IPS-20b (cell line): Measurements from ENCODE around the gene TMEM119.
"Not testable (repeated sequence)": the region's sequence is repeated elsewhere in the genome, so short reads cannot be mapped to it uniquely, and the experiment has no call there.

ENCODE experiments used
- H3K27ac ChIP-seq: one replicate; pipeline ENCODE4 v1.5.1; 2013; ENCODE audit warnings: low read length
- H3K27me3 ChIP-seq: 2 replicates; pipeline ENCODE4 v1.6.1; 2013; ENCODE audit warnings: mild to moderate bottlenecking, low read length, inconsistent platforms; ENCODE audit not compliant: insufficient read depth
- H3K36me3 ChIP-seq: 2 replicates; pipeline ENCODE4 v1.6.1; 2013; ENCODE audit warnings: low read depth, mild to moderate bottlenecking, inconsistent platforms, low read length, moderate library complexity; ENCODE audit not compliant: insufficient read depth
- H3K4me1 ChIP-seq: 2 replicates; pipeline ENCODE4 v1.6.1; 2013; ENCODE audit warnings: mild to moderate bottlenecking, control low read depth, inconsistent platforms, low read length, moderate library complexity; ENCODE audit not compliant: insufficient read depth
- H3K4me3 ChIP-seq: 2 replicates; pipeline ENCODE4 v1.5.1; 2013; ENCODE audit warnings: mild to moderate bottlenecking, low read length, inconsistent platforms
- H3K9ac ChIP-seq: 2 replicates; pipeline ENCODE4 v1.6.1; 2013; ENCODE audit warnings: low read depth, mild to moderate bottlenecking, inconsistent platforms, low read length, moderate library complexity
- H3K9me3 ChIP-seq: 2 replicates; pipeline ENCODE4 v1.6.1; 2013; ENCODE audit warnings: mild to moderate bottlenecking, low read depth, low read length, inconsistent platforms; ENCODE audit not compliant: insufficient read depth

The TMEM119 gene

DNA sequence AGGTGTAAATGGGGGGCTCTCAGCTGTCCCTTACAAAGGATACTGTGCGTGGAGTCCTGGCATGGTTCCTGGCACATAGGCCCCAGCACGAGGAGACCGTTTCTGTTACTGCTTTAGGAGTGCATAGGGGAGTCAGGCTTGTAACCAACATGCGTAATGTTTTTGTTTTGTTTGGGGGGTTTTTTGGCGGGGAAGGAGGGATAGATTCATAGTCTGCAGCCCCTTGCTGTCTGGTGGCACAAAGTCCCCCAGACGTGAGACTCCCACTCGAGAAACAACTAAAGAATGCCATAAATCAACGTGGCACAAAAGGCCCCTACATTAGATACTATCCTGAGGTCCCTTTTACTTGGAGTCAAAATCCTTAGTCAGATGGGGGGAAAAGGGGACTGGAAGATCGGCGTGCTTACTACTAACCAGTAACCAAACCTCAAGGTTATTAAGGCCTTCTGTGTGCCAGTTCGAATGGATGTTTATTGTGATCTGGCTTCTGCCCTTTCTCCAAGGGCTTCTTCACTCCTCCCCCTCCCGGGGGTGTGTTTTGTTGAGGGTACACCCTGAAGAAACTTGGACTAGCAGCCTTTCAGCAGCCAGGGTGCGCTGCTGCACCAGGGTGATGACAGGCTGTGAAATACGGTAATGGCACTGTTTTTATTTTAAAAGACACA is 34.6 kb downstream of the TMEM119 start:
- Histone ChIP-seq H3K9me3 (no peaks in the 10 kb centered on the region), H3K27ac (peak overlapping the region; percentile 8), H3K4me1 (no peaks in the 10 kb centered on the region), H3K36me3 (peaks cover 47% of the 10 kb centered on the region), H3K27me3 (no peaks in the 10 kb centered on the region), H3K9ac (peak overlapping the region; percentile 85; the same call in 1 of the 2 replicates), H3K4me3 (peak overlapping the region; percentile 98)

DNA sequence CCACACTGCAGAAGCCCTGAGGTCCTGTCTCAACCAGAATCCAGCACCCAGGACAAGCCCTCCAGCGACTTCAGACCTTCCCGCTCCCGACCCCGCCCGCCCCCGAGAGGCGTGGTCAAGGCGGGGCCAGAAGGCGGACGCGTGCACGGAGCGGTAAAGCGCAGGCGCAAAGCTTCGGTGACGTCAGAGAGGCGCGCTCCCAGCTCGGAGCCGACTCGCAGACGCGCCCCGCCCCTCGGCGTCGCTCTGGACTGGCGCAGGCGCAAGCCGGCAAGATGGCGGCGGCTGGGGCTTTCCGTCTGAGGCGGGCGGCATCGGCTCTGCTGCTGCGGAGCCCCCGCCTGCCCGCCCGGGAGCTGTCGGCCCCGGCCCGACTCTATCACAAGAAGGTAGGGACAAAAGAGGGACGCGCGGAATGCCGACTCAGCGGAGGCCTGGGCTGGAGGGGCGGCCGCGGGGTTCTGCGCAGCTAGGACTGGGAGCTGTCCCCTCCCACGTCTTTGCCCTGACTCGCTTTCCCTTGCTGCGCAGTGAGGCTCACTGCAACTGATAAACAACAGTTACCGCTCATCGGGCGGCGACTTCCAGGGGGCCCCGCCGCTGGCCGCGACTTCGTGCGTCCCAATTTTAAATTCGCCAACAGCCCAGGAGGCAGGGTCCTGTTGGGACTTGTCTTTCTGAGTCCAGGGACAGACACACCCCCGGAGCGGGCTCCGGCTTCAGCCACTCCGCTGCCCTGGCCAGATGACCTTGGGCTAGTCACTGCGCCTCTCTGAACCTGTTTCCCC is 35.3 kb downstream of the TMEM119 start, which contains the start of gene ISCU:
TSS of gene ISCU (plus strand) at position 249 of the 788 bp plus-strand sequence. CDS start at position 276, 27 bp downstream.
- Histone ChIP-seq H3K27ac (peak within 1 kb of the TSS; percentile 94), H3K9ac (peak within 1 kb of the TSS; percentile 96), H3K27me3 (no peaks in the 10 kb centered on the region), H3K4me3 (peak within 1 kb of the TSS; percentile 98), H3K4me1 (no peaks in the 10 kb centered on the region), H3K9me3 (no peaks in the 10 kb centered on the region), H3K36me3 (peaks cover 47% of the 10 kb centered on the region)

DNA sequence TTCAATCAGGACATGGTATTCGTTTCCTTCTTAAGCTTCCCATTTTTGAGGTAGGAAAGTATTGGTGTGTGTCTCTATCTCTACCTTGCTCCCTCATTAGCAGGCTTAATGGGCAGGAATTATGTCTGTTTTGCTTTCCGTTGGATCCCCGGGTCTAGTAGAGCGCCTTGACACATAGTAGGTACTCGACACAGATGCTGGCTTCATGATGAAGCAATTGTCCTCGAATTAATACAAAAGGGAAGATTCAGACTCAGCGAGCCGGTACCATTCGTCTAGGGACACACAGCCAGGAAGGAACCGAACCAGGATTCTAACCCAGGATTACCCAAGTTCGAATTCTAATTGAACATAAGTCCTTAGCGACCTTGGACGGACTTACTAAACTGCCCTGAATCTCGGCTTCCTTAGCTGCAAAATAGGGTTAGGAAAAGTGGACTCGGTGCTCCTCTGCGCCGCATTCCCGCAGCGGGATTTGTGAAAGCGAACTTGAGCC is 36.0 kb downstream of the TMEM119 start:
- Histone ChIP-seq H3K27me3 (no peaks in the 10 kb centered on the region), H3K9ac (peak overlapping the region; percentile 96), H3K4me1 (no peaks in the 10 kb centered on the region), H3K36me3 (peaks cover 46% of the 10 kb centered on the region), H3K4me3 (peak overlapping the region; percentile 98), H3K27ac (peak overlapping the region; percentile 94), H3K9me3 (no peaks in the 10 kb centered on the region)

DNA sequence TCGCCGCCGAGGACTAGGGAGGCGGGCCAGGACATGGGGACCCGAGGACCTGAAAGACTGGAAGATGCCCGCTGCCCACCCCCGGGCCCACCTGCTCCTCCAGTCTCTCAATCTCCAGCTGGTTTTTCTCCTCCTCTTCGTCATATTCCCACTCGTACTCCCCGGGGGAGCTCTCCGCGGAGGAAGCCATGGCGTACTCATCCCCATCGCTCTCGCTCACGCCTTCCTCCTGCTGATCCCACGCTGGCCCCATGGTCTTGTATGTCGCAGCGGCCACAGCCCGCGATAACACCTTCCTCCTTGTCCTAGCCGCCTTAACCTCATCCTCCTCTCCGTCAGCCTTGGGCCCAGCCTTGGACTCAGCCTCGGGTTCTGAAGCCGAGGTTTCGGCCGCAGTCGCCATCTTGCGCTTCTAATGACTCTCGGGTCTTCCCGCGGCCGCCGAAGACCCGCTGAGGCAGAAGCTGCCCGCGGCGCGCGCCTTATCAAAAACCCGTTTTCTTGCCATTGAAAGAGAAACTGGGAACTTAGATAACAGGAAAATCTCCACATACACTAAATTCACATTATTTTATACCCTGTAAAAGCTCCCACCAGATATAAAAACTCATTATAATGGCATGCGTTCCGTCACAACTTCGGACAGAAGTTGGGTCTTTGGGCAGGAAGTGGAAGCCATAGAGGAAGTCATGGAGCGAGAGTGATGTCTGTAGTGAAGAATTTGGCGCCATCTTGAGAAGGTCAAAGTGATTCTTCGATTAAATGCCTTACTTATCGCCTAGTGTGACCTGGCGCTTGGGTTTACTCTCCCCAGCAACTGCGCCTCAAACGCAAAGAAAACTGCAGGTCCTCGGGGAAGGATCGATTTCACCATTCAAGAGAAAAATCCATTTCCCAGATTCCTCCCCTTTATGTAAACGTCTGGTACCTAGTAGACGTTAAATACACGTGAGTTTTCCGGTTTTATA is 36.8 kb downstream of the TMEM119 start, which contains the start of gene SART3:
TSS of gene SART3 (minus strand) at position 422 of the 968 bp plus-strand sequence. CDS start at position 403, 19 bp downstream.
- peak within 1 kb of the TSS; percentile 94 for H3K27ac ChIP-seq
- H3K4me1 ChIP-seq, result no peaks in the 10 kb centered on the region
- H3K9me3 ChIP-seq, result no peaks in the 10 kb centered on the region
- peaks cover 45% of the 10 kb centered on the region for H3K36me3 ChIP-seq
- no peaks in the 10 kb centered on the region for H3K27me3 ChIP-seq
- H3K4me3 ChIP-seq, result peak within 1 kb of the TSS; percentile 98
- H3K9ac ChIP-seq, result peak within 1 kb of the TSS; percentile 96

DNA sequence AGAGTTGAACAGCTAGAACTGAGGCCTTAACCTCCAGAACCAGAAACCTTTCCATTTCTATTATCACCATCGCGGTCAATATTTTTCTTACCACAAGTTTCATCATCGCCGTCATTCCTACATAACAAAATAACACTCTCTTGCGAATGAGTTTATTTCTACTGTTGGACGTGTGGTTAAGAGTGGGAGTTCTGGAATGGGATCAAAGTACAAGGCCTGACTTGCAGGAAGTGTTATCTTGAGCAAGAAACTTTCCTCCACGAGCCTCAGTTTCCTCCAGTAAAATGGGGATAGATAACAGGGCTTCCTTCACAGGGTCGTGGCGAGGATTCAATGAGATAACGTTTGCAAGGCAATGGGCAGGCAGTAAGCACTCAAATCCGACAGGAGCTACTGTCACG is 37.6 kb downstream of the TMEM119 start:
- H3K9me3 ChIP-seq, result no peaks in the 10 kb centered on the region
- no peaks in the 10 kb centered on the region for H3K4me1 ChIP-seq
- H3K27ac ChIP-seq, result peak overlapping the region; percentile 94
- H3K36me3 ChIP-seq, result peaks cover 38% of the 10 kb centered on the region
- H3K27me3 ChIP-seq, result no peaks in the 10 kb centered on the region
- H3K4me3 ChIP-seq, result peak overlapping the region; percentile 98
- peak overlapping the region; percentile 96 for H3K9ac ChIP-seq

DNA sequence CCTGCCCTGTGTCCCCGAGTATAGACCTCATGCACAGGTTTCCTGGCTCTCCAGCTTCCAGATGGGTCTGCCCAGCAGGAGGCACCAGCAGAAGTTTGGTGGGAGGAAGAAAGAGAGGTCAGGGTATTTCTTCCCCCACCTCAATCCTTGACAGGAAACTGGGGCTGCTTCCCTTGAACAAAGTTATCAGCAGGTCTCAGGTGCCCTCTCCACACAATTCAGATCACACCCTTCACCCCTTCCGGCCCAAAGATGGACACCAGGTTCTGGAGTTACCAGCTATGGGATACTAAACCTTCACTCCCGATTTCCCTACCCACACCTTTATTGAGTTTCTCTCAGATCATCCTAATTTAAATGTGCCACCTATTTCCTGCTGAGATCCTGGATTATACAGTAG is 38.1 kb downstream of the TMEM119 start:
- Histone ChIP-seq H3K36me3 (peaks cover 32% of the 10 kb centered on the region), H3K27ac (no peak overlapping the region), H3K27me3 (no peaks in the 10 kb centered on the region), H3K9ac (peak overlapping the region; percentile 96), H3K4me3 (peak overlapping the region; percentile 98), H3K9me3 (no peaks in the 10 kb centered on the region), H3K4me1 (no peaks in the 10 kb centered on the region)

DNA sequence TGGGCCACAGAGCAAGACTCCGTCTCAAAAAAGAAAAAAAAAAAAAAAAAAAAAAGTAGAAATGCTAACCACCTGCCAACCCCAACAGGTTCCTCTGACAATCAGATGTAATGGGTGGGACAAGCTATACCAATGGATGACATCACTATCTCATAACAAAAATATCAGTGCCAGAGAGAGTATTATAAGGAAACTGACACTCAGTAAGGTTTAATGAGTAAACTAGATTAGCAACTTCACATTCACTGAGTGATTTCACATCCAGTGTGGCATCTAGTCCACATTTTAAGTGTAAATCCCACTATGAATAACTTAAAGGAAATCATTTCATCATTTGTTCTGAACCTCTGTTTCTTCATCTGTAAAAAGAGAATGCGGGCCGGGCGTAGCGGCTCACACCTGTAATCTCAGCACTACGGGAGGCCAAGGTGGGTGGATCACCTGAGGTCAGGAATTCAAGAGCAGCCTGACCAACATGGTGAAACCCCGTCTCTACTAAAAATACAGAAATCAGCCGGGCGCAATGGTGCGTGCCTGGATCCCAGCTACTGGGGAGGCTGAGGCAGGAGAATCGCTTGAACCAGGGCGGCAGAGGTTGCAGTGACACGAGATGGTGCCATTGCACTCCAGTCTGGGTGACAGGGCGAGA is 38.8 kb downstream of the TMEM119 start:
- Histone ChIP-seq H3K9ac (no peak overlapping the region), H3K9me3 (no peaks in the 10 kb centered on the region), H3K36me3 (peaks cover 26% of the 10 kb centered on the region), H3K27me3 (no peaks in the 10 kb centered on the region), H3K27ac (no peak overlapping the region), H3K4me3 (peak overlapping the region; percentile 98), H3K4me1 (no peaks in the 10 kb centered on the region)

DNA sequence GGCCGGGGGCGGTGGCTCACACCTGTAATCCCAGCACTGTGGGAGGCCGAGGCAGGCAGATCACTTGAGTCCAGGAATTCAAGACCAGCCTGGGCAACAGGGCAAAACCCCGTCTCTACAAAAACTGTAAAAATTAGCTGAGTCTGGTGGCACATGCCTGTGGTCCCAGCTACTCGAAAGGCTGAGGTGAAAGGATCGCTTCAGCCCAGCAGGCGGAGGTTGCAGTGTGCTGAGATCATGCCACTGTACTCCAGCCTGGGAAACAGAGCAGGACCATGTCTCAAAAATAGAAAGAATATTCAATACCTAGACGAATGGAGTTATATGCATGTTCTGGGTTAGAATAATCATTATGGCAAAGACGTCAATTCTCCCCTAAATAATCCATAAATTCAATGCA is 42.5 kb downstream of the TMEM119 start:
- not testable (repeated sequence) for H3K27me3 ChIP-seq, H3K4me1 ChIP-seq, H3K9ac ChIP-seq, H3K9me3 ChIP-seq, H3K27ac ChIP-seq, H3K4me3 ChIP-seq
- H3K36me3 ChIP-seq, result peaks cover 22% of the 10 kb centered on the region

DNA sequence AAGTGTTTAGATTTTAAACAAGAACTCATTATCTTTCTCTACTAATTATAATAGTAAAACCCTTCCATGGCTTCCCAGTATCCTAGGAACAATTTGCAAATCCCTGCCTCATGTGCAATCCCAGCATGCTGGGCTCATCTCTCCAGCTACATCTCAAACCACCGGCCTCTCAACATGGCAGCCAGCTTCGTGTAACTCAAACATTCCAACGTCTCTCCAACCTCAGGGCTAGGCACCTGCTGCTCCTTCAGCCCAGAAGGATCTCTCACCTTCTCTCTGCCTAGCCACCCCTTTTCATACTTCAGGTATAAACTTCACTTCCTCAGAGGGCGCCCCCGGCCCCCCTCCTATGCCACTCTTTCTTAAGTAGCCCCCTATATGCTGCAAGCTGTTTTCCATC is 44.1 kb downstream of the TMEM119 start:
- no peak overlapping the region for H3K4me3 ChIP-seq
- no peak overlapping the region for H3K27ac ChIP-seq
- no peaks in the 10 kb centered on the region; the same call in 1 of the 2 replicates for H3K4me1 ChIP-seq
- H3K27me3 ChIP-seq, result no peaks in the 10 kb centered on the region
- peaks cover 32% of the 10 kb centered on the region for H3K36me3 ChIP-seq
- H3K9me3 ChIP-seq, result no peaks in the 10 kb centered on the region
- H3K9ac ChIP-seq, result no peak overlapping the region

DNA sequence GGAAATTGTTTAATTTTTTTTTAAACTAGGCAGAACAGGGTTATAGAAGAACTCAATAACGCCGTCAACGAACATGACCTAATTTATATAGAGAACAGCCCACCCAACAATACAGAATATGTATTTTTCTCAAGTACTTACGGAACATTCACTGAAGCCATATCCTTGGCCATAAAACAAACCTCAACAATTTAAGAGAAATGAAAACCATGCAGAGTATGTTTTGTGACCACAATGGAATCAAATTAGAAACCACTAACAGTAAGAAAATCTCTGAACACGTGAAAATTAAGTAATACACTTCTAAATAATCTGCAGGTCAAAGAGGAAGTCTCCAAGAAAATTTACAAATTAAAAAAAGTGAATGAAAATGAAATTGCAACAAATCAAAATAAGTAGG is 46.3 kb downstream of the TMEM119 start:
- Histone ChIP-seq H3K27ac (no peak overlapping the region), H3K4me1 (no peaks in the 10 kb centered on the region; the same call in 1 of the 2 replicates), H3K9me3 (no peaks in the 10 kb centered on the region), H3K9ac (no peak overlapping the region), H3K36me3 (peaks cover 36% of the 10 kb centered on the region), H3K27me3 (no peaks in the 10 kb centered on the region), H3K4me3 (no peak overlapping the region)
